Mesenchymal stem cell (in vitro differentiated cells and primary cell): ENCODE measurements around the gene RIIAD1. TPM values are rescaled to one million over a fixed set of nuclear protein-coding genes. Genes with fewer than 3 reads are reported as not detected.

Source experiments
- DNase-seq: peaks from one replicate; pipeline ENCODE4 v3.0.0-alpha.2; 2013
- H2AFZ ChIP-seq: one replicate; pipeline ENCODE4 v1.6.1; 2013; ENCODE audit warnings: low read depth, mild to moderate bottlenecking, control low read depth, inconsistent platforms, low read length, moderate library complexity
- H2AK5ac ChIP-seq: 2 replicates; pipeline ENCODE4 v1.6.1; 2013; ENCODE audit warnings: low read length, moderate library complexity, mild to moderate bottlenecking, inconsistent platforms; ENCODE audit not compliant: severe bottlenecking
- H2BK120ac ChIP-seq: one replicate; pipeline ENCODE4 v1.6.1; 2013; ENCODE audit warnings: low read depth, mild to moderate bottlenecking, inconsistent platforms, low read length, moderate library complexity
- H2BK12ac ChIP-seq, 2 experiments: one replicate each; pipeline ENCODE4 v1.6.1; 2013; ENCODE audit warnings: inconsistent platforms in 2 of 2, low read length in 2 of 2, mild to moderate bottlenecking in 2 of 2, moderate library complexity in 2 of 2, control low read depth in 1 of 2
- H2BK15ac ChIP-seq: one replicate; pipeline ENCODE4 v1.6.1; 2013; ENCODE audit warnings: mild to moderate bottlenecking, low read depth, inconsistent platforms; ENCODE audit not compliant: poor library complexity, severe bottlenecking
- H2BK5ac ChIP-seq: 2 replicates; pipeline ENCODE4 v1.6.1; 2013; ENCODE audit warnings: low read depth, mild to moderate bottlenecking, low read length, control low read depth, inconsistent platforms; ENCODE audit not compliant: poor library complexity, severe bottlenecking
- H3K14ac ChIP-seq, 2 experiments: one replicate each; pipeline ENCODE4 v1.6.1; 2013; ENCODE audit warnings: inconsistent platforms in 2 of 2, low read length in 2 of 2, control low read depth in 1 of 2, mild to moderate bottlenecking in 1 of 2, moderate library complexity in 1 of 2
- H3K18ac ChIP-seq, 2 experiments: one replicate each; pipeline ENCODE4 v1.6.1; 2013; ENCODE audit warnings: inconsistent platforms in 2 of 2, low read length in 2 of 2, control low read depth in 1 of 2, low read depth in 1 of 2, mild to moderate bottlenecking in 1 of 2
- H3K23ac ChIP-seq, 2 experiments: one replicate each; pipeline ENCODE4 v1.6.1; 2013; ENCODE audit warnings: inconsistent platforms in 2 of 2, low read length in 2 of 2, mild to moderate bottlenecking in 2 of 2, moderate library complexity in 2 of 2, control low read depth in 1 of 2
- H3K27ac ChIP-seq: 2 replicates; pipeline ENCODE4 v1.5.1; 2013; ENCODE audit warnings: mild to moderate bottlenecking, moderate library complexity, low read length, control low read depth, inconsistent platforms; ENCODE audit not compliant: poor library complexity, severe bottlenecking
- H3K27me3 ChIP-seq, 2 experiments: 2 replicates each; pipeline versions ENCODE4 v1.6.1 to v1.7.0; 2013; ENCODE audit warnings: low read length in 2 of 2, mild to moderate bottlenecking in 2 of 2, moderate library complexity in 2 of 2, control low read depth in 1 of 2, inconsistent platforms in 1 of 2; ENCODE audit not compliant: control insufficient read depth in 1 of 2, insufficient read depth in 1 of 2
- H3K36me3 ChIP-seq, 2 experiments: 2 replicates each; pipeline versions ENCODE4 v1.6.1 to v1.7.0; 2013; ENCODE audit warnings: low read length in 2 of 2, control low read depth in 1 of 2, inconsistent platforms in 1 of 2, low read depth in 1 of 2, mild to moderate bottlenecking in 1 of 2; ENCODE audit not compliant: insufficient read depth in 2 of 2, control insufficient read depth in 1 of 2
- H3K4ac ChIP-seq, 2 experiments: one replicate each; pipeline ENCODE4 v1.6.1; 2013; ENCODE audit warnings: inconsistent platforms in 2 of 2, low read length in 2 of 2, mild to moderate bottlenecking in 2 of 2, moderate library complexity in 2 of 2, control low read depth in 1 of 2, low read depth in 1 of 2
- H3K4me1 ChIP-seq: 2 replicates; pipeline ENCODE4 v1.6.1; 2013; ENCODE audit warnings: low read depth, low read length, control low read depth; ENCODE audit not compliant: control insufficient read depth, insufficient read depth
- H3K4me2 ChIP-seq: 2 replicates; pipeline ENCODE4 v1.6.1; 2013; ENCODE audit warnings: low read length, mild to moderate bottlenecking, inconsistent platforms; ENCODE audit not compliant: poor library complexity, severe bottlenecking
- H3K4me3 ChIP-seq, 2 experiments: 2 replicates each; pipeline versions ENCODE4 v1.5.1 to v1.7.0; 2013; ENCODE audit warnings: low read length in 2 of 2, mild to moderate bottlenecking in 2 of 2, control low read depth in 1 of 2, low read depth in 1 of 2; ENCODE audit not compliant: insufficient read depth in 1 of 2
- H3K79me1 ChIP-seq: replicated peaks from 2 replicates; pipeline ENCODE4 v1.6.1; 2013; ENCODE audit warnings: mild to moderate bottlenecking, control low read depth, low read length, inconsistent platforms; ENCODE audit not compliant: poor library complexity, severe bottlenecking
- H3K9ac ChIP-seq: 2 replicates; pipeline ENCODE4 v1.7.0; 2013; ENCODE audit warnings: mild to moderate bottlenecking, low read length, moderate library complexity
- H3K9me3 ChIP-seq: 2 replicates; pipeline ENCODE4 v1.7.0; 2013; ENCODE audit warnings: mild to moderate bottlenecking, low read length; ENCODE audit not compliant: control insufficient read depth
- H4K8ac ChIP-seq: one replicate; pipeline ENCODE4 v1.6.1; 2013; ENCODE audit warnings: inconsistent platforms, mild to moderate bottlenecking, low read length, moderate library complexity
- H4K91ac ChIP-seq: one replicate; pipeline ENCODE4 v1.6.1; 2013; ENCODE audit warnings: mild to moderate bottlenecking, low read length, inconsistent platforms
- WGBS: methylation state at CpG from one replicate; pipeline ENCODE4 v1.1.7; 2013; ENCODE audit warnings: mixed read lengths; 5-methylcytosine and 5-hydroxymethylcytosine counted together
- polyA plus RNA-seq, 2 experiments: library from polyadenylated mRNA; stranded (reverse); fragments of 200-250 nt; gene quantifications; one replicate each; pipeline ENCODE4 v1.2.3, GENCODE V29; 2013

The RIIAD1 gene
- polyA plus RNA-seq (2013, experiment 1 of 2) = 0.37 TPM
- polyA plus RNA-seq (2013, experiment 2 of 2) = not detected

- Histone ChIP-seq H3K79me1 (no peaks in the 10 kb centered on the region), H2BK12ac (no peak within 1 kb of the TSS)
- 13% methylated on average over 40 of the region's 44 CpGs for WGBS
Measured at GRCh38 chr1:151720974-151721787, at the start of gene RIIAD1. RIIAD1 (plus strand) TSS chr1:151721522; CDS start chr1:151721537, 15 bp downstream.

GRCh38 chr1:151673407-151673806 is 47.9 kb upstream of the RIIAD1 start:
- Histone ChIP-seq H3K4ac (no peak overlapping the region), H2BK120ac (no peak overlapping the region), H2BK5ac (no peak overlapping the region), H3K4me2 (no peak overlapping the region), H3K9me3 (peaks cover 13% of the 10 kb centered on the region), H3K18ac (no peak overlapping the region), H3K36me3 (peaks cover 6 to 49% of the 10 kb centered on the region in 2 experiments), H2BK15ac (no peak overlapping the region), H3K23ac (no peak overlapping the region), H2AFZ (no peak overlapping the region), H2BK12ac (no peak overlapping the region), H4K91ac (no peak overlapping the region), H3K4me3 (no peak overlapping the region), H3K27ac (no peak overlapping the region), H4K8ac (no peak overlapping the region), H2AK5ac (no peak overlapping the region), H3K9ac (no peak overlapping the region), H3K14ac (no peak overlapping the region), H3K4me1 (no peaks in the 10 kb centered on the region), H3K27me3 (no peaks in the 10 kb centered on the region), H3K79me1 (peaks cover 5% of the 10 kb centered on the region)
- 81% methylated on average over 1 of the region's 1 CpG for WGBS
- DNase-seq = no peak

More at GRCh38 chr1:151720974-151721787, at the start of gene RIIAD1:
- no peak within 1 kb of the TSS for H2AFZ ChIP-seq
- H3K27ac ChIP-seq = no peak within 1 kb of the TSS
- H4K8ac ChIP-seq = peak within 1 kb of the TSS; percentile 46
- H3K9ac ChIP-seq = peak within 1 kb of the TSS; percentile 67
- H2BK5ac ChIP-seq = no peak within 1 kb of the TSS
- H4K91ac ChIP-seq = no peak within 1 kb of the TSS
- DNase-seq = peak; percentile 17
- H3K18ac ChIP-seq = no peak within 1 kb of the TSS
- H2BK120ac ChIP-seq = no peak within 1 kb of the TSS
- no peaks in the 10 kb centered on the region for H3K36me3 ChIP-seq
- H2BK15ac ChIP-seq = no peak within 1 kb of the TSS
- no peaks in the 10 kb centered on the region for H3K9me3 ChIP-seq
- H3K4me2 ChIP-seq = peak within 1 kb of the TSS; percentile 99
- no peak within 1 kb of the TSS for H3K23ac ChIP-seq
- peaks cover 15% of the 10 kb centered on the region for H3K4me1 ChIP-seq
- peaks cover 64 to 67% of the 10 kb centered on the region in 2 experiments for H3K27me3 ChIP-seq
- H3K4ac ChIP-seq = no peak within 1 kb of the TSS
- H3K4me3 ChIP-seq = peak within 1 kb of the TSS; percentile 52 to 76
- H3K14ac ChIP-seq = no peak within 1 kb of the TSS
- no peak within 1 kb of the TSS for H2AK5ac ChIP-seq

- Histone ChIP-seq H2AK5ac (peak overlapping the region; percentile 31), H3K14ac (no peak overlapping the region), H3K18ac (peak overlapping the region in 1 of 2 experiments; percentile 48), H4K91ac (no peak overlapping the region), H2BK15ac (no peak overlapping the region), H3K27ac (peak overlapping the region; percentile 94), H3K9ac (no peak overlapping the region), H3K4me2 (no peak overlapping the region), H3K79me1 (peaks cover 6% of the 10 kb centered on the region), H2BK12ac (no peak overlapping the region), H3K23ac (no peak overlapping the region), H4K8ac (no peak overlapping the region), H2BK120ac (no peak overlapping the region), H2BK5ac (peak overlapping the region; percentile 0), H3K4me1 (no peaks in the 10 kb centered on the region), H3K4ac (no peak overlapping the region), H3K9me3 (no peaks in the 10 kb centered on the region), H2AFZ (no peak overlapping the region), H3K27me3 (no peaks in the 10 kb centered on the region), H3K4me3 (no peak overlapping the region), H3K36me3 (peaks cover 9 to 28% of the 10 kb centered on the region in 2 experiments)
- whole genome bisulfite sequencing = 69% methylated on average over 2 of the region's 4 CpGs
- DNase-seq = no peak
Measured at GRCh38 chr1:151680391-151680790, 40.9 kb upstream of the RIIAD1 start.

- H2BK15ac ChIP-seq = no peak overlapping the region
- no peak overlapping the region for H3K4me2 ChIP-seq
- H3K4me3 ChIP-seq = no peak overlapping the region
- H3K4ac ChIP-seq = no peak overlapping the region
- H3K36me3 ChIP-seq = peaks cover 10 to 32% of the 10 kb centered on the region in 2 experiments
- H2BK12ac ChIP-seq = no peak overlapping the region
- DNase-seq = peak; percentile 86
- H3K27me3 ChIP-seq = no peaks in the 10 kb centered on the region
- no peak overlapping the region for H4K8ac ChIP-seq
- no peaks in the 10 kb centered on the region for H3K4me1 ChIP-seq
- H3K18ac ChIP-seq = no peak overlapping the region
- H3K27ac ChIP-seq = peak overlapping the region; percentile 94
- H3K9me3 ChIP-seq = no peaks in the 10 kb centered on the region
- no peak overlapping the region for H2BK5ac ChIP-seq
- no peak overlapping the region for H3K9ac ChIP-seq
- peaks cover 5% of the 10 kb centered on the region for H3K79me1 ChIP-seq
- 0% methylated on average over 1 of the region's 3 CpGs for WGBS
- no peak overlapping the region for H3K14ac ChIP-seq
- H2BK120ac ChIP-seq = no peak overlapping the region
- no peak overlapping the region for H2AFZ ChIP-seq
- H2AK5ac ChIP-seq = no peak overlapping the region
- H4K91ac ChIP-seq = no peak overlapping the region
- H3K23ac ChIP-seq = no peak overlapping the region
Measured at GRCh38 chr1:151680826-151681225, 40.5 kb upstream of the RIIAD1 start.
